GM19351 (cell line): Measurements from ENCODE around the gene PEPD.

Experiments used
- ATAC-seq: cut with Tn5 transposase; IDR thresholded peaks from one replicate; pipeline ENCODE4 v1.9.1; 2021; ENCODE audit warnings: mild to moderate bottlenecking, moderate library complexity; ENCODE audit not compliant: unreplicated experiment

Gene PEPD

DNA sequence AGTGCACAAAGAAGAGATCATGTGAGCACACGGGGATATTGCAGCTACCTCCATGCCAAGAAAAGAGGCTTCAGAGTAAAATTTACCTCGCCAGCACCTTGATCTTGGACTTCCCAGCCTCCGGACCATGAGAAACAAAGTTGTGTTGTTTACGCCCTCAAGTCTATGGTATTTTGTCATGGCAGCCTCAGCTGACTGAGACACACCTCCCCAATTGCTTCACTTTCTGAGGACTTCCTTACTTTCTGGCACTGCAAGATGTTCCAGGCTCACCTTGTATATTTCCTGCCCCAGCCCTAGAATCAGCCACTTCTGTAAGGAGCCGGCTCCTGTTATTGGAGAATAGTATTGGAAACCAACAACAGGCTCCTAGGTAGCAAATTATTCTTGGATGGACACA, 154.7 kb downstream of the PEPD start:
- ATAC-seq, result no peak

DNA sequence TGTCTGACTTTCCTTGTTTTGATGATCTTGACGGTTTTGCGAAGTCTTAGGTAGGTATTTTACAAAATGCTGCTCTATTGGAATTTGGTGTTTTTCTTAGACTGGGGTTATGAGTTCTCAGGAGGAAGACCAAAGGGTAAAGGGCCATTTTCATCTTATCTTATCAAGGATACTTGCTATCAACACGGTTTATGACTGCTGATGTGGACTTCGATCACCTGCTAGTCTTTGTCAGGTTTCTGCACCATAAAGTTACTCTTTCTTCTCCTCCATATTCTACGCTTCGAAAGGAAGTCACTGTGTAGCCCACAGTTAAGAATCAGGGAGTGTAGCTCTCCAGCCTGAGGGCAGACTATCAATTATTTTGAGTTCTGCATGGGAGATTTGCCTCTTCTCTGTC, 155.5 kb downstream of the PEPD start:
- no peak for ATAC-seq

DNA sequence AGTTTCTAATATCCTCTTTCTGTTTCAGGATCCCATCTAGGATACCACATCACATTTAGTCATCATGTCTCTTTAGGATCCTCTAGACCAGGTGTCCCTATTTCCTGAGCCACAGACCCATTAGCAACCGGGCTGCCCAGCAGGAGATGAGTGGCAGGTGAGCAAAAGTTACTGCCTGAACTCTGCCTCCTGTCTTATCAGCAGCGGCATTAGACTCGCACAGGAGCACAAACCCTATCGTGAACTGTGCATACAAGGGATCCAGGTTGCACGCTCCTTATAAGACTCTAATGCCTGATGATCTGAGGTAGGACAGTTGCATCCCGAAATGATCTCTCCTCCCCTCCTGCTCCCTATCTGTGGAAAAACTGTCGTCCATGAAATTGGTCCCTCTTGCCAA, 155.9 kb downstream of the PEPD start:
- no peak for ATAC-seq

DNA sequence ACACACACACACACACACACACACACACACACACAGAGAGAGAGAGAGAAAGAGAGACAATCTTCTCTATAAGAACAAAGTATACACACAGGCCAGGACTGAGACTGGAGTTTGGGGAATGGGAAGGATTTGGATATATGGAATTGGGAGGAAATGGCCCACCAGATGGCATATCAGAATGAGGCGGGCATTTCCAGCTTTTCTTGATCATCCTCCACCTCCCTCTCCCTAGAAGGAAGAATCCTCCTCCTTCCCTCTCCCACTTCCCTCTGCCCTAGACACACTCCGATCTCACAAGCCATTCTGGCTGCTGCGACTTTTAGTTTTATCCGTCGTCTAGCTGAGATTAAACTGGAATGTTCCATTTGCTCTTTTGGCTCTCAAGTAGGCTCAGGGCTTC, 158.1 kb downstream of the PEPD start:
- ATAC-seq, result no peak

DNA sequence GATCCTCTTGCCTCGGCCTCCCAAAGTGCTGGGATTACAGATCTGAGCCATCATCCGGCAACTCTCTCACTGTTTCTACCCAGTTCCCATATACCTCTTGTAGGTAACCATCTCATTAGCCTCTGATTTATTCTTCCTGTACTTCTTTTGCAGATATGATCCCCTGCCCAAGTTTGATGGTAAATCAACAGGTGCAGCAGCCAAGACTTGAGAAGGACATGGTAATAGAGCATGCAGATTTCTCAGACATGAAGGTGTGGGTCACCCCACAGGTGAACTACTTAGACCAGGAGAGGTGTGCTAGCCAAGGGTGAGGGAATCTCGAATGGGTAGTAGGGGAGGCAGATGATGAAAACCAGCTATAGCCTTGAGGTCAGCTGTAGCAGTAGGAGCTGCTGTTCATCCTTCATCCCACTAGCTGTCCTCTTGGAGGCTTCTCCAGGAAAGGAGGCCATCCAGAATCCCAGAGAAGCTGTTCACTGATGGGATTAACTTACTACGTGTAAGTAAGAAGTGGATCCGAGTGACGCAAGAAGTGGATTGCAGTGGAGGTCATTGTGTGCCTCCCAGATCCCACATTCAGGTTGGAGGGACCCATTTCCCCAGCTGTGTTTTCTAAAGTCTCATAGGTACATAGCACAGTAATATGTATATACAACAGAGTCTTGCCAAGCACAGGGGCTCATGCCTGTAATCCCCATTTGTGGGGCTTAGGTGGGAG, 158.9 kb downstream of the PEPD start:
- ATAC-seq, result no peak

DNA sequence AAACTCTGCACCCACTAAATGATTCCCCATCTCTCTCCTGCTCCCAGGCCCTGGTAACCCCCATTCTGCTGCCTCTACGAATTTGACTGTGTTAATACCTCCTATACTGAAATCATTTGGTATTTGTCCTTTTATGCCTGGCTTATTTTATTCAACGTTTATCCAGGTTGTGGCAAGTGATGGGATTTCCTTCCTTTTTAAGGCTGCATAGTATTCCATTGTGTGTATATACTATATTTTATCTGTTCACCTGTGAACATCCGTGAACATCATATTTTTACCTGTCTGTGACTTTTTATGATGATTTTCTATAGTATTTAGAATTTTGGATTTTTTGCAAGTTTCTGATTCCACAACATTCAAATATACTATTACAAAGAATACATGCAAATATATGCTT, 162.0 kb downstream of the PEPD start:
- ATAC-seq, result no peak

DNA sequence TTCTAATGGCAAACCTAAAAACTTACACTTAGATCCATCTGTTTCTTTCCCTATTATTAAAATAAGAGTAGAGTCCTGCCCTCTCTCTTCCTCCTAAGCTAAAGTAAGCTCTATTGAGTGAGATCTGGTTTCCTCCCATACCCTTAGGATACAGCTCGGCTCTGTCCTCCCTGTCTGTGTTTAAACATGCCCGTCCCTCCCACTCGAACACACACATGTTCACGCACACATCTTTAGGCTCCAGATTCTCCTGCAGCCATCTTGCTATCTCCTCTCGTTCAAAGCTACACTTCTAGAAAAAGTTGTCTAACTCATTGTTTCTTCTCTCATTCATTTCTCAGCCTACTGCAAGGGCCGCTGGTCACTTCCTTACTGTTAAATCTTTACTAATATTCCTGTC, 163.2 kb downstream of the PEPD start:
- ATAC-seq, result no peak

DNA sequence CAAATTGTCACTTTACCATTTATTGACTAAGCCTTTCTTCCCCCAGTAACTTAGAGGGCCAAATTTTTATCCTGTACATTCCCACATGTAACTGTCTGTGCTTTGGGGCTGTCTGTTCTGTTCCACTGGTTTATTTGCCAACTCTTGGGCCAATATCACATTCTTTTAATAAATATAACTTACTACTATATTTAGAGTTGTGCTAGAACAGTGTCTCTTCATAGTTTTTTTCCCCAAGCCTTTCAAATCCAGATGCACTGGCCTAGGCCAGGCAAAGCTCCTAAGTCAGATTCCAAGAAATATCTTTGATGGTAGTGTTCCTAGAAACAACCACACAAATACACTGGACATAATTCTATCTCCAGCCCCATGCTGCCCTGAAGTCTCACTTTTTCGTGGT, 164.0 kb downstream of the PEPD start:
- ATAC-seq, result no peak

DNA sequence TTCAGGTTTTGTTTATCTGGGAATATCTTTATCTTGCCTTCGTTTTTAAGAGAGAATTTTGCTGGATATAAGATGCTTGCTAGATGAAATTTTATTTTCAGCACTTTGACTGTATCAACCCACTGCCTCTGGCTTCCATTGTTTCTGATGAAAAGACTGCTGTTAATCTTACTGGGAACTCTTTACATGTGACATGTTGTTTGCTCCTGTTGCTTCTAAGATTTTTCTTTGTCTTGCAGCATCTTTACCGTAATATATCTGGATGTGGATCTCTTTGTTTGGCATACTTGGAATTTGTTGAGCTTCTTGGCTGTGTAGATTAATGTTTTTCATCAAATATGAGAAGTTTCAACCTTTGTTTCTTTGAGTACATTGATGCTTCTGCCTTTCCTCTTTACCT, 166.1 kb downstream of the PEPD start:
- ATAC-seq, result no peak

DNA sequence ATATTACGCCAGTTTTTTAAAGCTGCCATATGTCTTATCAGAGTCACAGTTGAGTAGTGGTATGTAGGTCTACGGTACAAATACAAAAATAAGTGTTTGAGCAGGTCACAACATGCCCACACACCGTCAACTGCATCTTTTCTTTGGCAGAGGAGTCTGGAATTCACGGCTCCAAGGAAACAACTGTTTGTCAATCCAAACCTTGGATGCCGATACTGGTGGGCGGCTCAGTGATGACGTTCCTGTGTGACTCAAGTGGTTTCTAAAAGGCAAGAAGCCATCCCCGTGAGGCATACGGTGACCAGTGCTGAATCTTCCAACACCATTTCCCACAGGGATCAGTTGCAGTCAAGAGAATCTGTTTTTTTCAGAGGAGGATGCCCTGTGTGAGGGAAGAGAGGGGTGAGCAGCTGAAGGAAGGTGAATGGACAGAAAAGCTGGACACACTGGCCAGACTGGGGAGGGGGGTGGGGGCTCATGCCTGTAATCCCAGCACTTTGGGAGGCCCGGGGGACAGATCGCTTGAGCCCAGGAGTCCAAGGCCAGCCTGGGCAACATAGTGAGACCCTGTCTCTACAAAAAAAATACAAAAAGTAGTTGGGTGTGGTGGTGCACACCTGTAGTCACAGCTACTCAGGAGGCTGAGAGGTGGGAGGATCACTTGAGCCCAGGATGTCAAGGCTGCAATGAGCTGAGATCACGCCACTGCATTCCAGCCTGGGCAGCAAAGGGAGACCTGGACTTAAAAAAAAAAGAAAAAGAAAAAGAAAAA, 170.9 kb downstream of the PEPD start:
- ATAC-seq, result no peak

DNA sequence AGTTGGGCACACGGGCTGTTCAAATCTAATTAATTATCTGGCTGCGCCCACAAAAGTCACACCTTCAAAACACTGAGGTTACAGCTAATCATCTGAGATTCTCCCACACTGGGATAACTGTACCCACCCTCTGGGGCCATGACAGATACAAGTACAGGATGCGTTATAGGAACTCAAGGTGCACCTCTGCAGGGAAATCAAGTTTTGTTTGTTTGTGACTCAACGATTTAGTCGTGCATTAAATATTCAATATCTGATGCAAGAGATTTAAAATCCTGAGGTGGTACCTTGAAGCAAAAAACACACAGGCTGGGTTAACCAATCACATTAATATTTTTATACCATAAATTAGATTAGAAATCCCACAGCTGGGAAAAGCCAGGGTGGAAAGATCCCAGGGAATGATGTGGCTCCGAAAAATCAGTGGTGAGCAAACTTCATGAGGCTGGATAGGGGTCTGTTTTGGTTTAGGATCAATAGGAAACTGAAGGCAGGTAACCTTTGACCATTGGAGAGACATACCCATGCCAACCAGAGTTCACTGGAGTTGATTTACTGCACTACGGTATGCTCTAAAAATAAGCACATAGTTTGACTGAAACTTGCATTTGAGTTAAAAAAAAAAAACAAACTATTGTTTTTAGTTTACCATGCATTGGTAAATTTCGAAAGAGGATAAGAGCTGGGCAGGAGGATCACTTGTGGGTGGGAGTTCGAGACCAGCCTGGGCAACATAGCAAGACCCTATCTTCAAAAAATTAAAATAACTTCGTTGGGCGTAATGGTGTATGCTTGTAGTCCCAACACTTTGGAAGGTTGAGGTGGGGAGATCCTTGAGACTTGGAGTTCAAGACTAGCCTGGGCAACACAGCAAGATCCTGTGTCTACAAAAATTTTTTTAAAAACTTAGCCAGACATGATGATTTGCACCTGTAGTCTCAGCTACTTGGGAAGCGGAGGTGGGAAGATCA, 172.0 kb downstream of the PEPD start:
- ATAC-seq, result no peak

DNA sequence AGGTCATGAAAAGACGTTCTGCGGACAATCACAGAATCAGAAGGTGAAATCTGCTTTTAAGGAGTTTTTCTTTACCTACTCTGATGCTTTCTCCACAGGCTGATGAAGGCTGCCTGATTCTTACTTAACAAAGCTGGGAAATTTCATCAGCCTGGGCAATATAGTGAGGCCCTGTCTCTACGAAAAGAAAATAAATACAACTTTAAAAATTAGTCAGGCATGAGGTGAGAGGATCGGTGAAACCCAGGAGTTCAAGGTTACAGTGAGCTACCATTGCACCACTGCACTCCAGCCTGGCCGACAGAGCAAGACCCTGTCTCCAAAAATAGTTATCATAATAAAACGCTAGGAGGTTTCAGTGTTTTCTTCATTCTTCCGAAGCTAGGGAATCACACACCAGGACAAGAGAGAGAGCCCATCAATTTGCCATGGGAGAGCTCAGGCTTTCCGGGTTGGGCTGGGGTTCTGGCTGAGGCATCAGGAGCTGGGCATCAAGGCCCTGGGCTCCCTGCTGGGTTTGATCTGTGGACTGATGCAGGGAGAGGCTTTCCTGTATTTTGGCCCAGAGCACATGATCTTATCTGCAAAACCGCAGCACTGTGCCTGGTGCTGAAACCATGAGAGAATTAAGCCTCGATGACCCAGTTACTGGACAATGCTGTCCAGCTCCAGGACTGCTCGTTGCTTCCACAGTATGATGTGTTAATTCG, 173.1 kb downstream of the PEPD start:
- ATAC-seq, result no peak

DNA sequence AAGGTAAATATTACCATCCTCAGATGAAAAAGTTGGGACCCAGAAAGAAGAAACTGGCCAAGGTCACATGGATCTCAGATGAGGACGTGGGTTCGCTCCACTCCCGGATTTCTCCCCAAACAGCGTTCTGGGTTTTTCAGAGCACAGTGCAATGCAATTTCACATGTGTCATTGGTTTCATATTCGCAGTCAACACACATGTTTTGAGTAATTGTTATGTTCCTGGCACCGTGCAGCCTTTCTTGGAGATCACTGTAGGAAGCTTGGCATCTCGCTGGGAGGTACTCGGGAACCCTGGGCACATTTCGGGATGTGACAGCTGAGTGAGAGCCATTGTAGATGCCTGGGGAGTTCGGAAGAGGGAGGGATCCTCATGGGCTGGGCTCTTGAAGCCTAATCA, 174.3 kb downstream of the PEPD start:
- no peak for ATAC-seq

DNA sequence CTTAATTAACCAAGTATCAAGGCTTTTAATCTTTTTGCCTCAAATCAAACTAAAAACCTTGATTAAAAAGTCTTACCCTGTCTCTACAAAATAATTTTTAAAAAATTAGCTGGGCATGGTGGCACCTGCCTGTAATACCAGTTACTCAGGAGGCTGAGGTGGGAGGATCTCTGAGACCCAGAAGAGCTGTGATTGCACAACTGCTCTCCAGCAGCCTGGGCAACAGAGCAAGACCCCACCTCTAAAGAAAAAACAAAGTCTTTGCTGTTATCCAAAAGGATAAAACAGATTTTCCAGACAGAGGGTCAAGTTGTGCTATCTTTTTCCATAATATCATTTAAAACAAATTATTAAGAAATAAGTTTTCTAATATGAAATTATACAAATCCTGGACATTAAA, 174.9 kb downstream of the PEPD start:
- ATAC-seq, result no peak

DNA sequence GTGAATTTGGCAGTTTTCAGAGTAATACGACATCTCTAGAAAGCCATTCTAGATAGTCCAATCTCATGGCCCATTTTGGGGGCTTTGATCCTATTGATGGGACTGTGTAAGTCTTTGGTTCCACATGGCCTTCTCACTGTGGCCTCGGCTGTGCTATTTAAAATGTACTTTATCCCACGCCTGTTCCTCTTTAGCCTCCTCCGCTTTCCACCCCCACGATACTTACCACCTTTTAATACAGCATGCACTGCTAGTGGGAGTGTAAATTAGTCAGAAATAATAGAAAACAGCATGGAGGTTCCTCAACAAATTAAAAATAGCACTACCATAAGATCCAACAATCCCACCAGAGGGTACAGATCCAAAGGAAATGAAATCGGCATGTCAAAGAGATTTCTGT, 176.4 kb downstream of the PEPD start:
- no peak for ATAC-seq

DNA sequence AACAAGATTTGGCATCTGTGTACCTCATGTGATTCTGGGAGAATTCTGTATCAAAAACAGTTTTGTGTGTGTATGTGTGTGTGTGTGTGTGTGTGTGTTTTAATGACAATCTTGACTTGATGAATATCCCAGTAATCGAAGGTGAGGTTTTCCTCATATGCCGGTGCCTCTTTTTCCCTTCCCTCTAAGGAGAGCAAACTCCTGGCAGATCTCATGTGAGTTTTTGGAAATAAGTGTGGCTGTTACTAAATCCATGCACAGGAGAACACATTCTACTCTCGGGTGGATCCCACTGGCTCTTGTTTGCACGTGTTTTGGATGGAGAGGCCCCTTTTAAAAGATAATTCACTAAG, 177.0 kb downstream of the PEPD start:
- ATAC-seq, result no peak

DNA sequence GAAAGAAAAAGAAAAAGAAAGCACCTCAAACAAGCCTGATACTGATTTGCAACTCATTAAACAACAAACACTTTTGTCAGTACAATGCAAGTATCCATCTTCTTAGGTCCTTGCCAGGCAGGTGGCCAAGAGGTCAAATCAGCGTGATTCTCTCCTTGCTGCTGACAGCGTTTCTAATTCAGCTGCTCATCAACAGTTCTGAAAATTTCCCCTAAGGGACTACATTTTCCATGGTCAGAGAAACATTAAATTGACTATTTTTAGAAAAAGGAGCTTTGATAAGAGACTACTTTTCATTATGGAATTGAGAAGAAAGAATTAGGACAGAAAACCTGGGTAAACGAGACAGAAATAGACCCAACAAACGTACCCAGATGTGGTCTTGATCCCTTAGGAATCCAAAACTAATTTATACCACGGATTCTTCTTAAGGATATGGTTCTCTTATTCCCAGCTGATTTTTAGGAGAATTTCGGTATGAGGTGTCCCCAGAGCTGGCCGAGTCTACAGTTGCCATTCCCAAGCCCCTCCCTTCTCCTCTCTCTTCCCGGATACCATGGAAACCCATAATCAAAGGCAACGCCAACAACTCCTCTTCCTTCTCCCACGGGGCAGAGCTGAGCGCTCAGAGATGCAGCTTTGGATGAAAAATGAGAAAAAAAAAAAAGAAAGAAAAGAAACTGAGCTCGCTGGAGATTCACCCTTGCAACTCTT, 177.6 kb downstream of the PEPD start:
- no peak for ATAC-seq

DNA sequence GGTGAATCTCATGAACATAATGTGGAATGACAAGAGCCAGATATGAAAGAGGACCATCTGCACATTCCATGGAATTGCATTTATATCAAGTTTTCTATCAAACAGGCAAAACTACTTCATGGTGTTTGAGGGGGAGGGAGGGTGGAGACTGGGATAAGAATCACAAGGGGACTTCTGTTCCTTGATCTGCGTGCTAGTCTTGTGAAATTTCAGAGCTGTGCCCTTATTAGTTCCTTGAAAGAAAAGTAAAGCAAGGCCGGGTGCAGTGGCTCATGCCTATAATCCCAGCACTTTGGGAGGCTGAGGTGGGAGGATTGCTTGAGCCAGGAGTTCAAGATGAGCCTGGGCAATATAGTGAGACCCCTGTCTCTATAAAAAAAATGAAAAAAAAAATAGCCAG, 178.3 kb downstream of the PEPD start:
- ATAC-seq, result no peak

DNA sequence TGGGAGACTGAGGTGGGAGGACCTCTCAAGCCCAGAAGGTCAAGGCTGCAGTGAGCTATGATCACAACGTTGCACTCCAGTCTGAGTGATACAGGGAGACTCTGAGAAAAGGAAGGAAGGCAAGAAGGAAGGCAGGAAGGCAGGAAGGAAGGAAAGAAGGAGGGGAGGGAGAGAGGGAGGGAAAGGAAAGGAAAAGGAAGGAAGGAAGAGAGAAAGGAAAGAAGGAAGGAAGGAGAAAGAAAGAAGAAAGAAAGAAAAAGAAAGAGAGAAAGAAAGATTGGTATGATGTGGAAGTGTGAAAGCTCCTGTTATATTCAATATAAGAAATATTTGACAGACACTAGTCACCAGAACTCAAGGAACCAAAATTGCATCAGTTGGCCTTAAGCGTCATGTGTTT, 180.6 kb downstream of the PEPD start:
- no peak for ATAC-seq
